Right lung (tissue), 2 donors: ENCODE measurements around the gene CCR5AS.
"Not testable (repeated sequence)": the region's sequence is repeated elsewhere in the genome, so short reads cannot be mapped to it uniquely, and the experiment has no call there.

Experiments
- DNase-seq, 2 donors: peaks; one replicate each; pipeline ENCODE4 v3.0.0-alpha.2; 2013

CCR5AS gene

DNA sequence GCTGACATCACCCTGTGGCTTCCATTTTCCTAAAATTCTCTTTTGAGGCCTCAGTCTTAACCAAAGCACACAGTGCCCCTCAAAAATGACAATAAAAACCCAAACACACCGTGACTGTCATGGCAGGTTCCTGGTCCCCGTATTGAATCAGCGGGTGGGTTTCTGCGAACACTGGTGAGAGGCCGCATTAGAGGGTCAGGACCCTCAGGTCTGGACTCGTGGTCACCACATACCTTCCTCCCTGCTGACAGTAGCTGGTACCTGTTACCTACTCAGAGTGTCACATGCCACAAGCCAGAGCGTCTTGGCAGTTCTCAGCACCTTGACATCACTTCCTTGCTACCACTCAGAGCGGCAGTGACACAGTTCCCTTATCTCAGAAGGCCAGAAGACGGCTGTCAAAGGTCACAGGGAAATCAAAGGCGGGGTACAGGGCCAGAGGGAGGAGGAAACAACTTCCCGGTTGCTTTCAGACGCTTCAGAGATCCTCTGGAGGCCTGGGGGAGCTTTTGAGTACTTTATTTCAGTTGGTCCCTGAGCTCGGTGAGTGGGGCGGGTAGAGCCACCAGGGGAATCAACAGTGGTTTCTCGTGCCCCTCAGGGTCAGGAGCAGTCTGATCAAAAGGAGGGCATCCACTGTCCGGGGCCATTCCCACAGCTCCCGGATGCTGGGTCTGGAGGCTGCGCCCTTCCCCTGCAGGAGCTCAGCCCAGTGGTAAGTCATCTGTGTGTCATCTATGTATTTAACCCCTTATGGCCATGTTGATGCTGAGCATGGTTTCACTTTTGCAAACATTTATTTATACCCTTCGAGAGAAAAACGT is at the start of gene CCR5AS, which contains the start of gene CCRL2:
CCR5AS (minus strand) TSS at position 279 of the 824 bp plus-strand sequence.
CCRL2 (plus strand) TSS at position 472 of the 824 bp plus-strand sequence. CDS start 821 bp downstream, outside the sequence.
- DNase-seq: peak in 1 of 2 donors; percentile 45

DNA sequence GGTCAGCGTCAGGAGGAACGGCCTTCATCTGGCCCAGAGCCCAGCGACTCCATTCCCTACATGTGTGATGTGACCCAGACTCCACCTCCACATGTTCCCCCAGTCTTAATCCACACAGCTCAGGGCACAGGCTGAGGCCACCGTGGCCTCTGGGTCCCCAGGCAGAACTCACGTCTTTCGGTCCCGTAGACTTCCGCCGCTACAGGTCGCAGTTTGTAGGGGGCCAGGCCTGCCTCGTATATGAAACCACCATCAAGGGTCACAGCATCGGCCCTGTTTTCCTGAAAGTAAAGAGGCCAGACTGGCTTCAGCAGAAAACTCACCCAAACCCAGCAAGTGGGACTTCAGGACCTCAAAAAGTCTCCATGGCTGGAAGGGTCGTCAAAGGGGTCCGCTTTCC is 49.3 kb upstream of the CCR5AS start:
- no peak for DNase-seq

- no peak for DNase-seq
Observed at GRCh38 chr3:46455231-46456115, 48.6 kb upstream of the CCR5AS start.

- DNase-seq: no peak
Observed at GRCh38 chr3:46454606-46455005, 47.7 kb upstream of the CCR5AS start.

DNA sequence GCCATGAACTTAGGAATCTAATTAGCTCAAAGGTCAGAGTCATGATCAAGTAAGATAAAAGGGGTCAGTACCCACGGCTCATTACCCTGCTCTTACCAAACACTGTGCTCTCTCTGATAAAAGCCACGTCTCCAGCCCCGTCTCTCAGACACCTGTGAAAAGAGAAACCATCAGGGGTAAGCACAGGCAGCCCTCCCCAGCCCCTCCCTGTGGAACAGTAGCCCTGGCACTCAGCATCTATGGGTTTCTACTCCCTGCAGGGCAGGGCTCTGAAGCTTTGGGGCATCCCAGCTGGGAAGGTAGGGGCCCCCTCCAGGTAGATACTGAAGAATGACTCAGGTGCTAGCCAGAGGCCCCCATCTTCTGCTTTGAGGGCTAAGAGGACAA is 47.3 kb upstream of the CCR5AS start:
- no peak for DNase-seq

DNA sequence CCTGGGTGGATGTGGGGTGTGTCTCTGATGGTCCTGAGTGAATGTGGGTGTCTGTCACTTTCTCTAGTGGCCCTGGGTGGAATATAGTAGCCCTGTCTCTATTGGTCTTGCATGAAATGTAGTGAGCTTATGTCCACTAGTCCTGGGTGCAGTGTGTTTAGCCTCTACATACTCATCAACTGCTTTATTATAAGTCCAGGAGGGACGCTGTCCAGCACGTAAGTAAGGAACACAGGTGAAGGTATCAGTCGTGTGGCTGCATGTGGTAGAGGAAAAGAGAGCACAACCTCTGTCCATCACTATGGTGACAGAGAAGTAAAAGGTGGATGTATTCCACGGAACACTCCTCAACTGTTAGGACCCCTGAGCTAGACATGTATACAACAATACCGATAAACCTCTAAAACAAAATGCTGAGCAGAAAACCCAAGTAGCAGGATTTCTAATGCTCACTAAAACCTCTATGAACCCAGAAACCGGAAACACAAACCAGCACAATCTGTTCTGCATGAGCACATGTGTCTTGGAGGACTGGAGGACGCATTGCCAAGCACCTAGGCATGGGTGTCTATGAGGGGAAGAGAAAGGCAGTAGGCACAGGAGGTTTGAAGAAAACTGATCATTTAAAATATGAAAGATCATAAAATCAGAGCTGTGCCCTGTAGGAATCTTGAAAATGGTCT is 46.8 kb upstream of the CCR5AS start:
- no peak for DNase-seq

DNA sequence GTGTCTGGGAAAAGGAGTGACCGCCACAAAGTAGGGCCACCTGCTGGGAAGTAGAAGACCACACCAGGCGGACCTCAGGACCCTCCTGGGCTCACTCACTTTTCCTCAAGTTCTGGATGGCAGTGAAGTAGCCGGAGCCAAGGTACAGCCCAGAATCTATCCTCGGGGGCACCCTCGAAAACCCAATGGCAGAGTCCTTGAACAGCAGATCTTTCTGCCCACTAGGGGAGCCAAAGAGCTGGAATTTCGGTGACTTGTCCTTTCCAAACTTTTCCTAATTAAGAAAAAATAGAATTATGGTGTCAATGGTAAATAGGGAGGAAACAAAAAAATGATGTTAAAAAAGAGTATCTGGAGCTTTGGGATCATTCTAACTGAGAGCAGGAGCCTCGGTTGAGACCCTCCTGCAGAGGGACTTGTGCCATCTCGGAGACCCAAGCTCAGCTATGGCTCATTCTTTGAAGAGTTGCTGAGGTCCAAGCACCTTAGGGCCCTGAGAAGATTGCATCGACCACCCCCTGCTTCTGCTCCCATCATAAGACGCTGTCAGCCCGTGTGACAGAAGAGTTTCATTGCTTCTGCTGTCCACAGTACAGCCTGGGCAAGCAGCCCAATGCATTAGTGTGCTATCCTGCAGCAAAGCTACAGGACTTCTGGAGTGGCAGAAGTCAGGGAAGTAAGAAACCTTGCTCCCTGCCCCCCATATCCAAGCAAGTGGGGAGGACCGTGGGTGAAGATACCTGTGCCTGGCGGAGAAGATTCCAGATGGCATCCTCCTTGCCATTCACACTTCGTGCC is 43.1 kb upstream of the CCR5AS start:
- no peak for DNase-seq

DNA sequence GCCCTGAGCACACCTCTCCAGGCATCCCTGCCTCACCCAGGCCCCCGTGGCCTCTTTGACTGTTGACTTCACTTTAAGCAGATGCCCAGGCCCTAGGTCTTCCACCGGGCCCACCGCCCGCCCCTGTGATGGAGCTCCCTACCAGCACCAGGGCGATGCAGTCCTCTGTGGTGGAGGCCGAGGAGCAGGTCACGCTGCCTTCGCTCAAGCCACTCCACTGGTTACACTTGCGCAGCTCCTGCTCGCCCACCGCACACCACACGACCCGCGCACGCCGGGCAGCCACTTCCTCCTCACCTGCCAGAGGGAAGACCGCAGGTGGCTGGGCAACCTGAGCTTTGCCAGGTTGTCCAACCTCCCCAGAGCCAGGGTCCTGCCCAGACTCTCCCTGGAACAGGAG is 41.9 kb upstream of the CCR5AS start:
- DNase-seq: no peak

GRCh38 chr3:46447228-46447985 is 40.5 kb upstream of the CCR5AS start:
- no peak for DNase-seq

GRCh38 chr3:46442576-46443530 is 36.0 kb upstream of the CCR5AS start:
- no peak for DNase-seq

GRCh38 chr3:46440531-46441294 is 33.8 kb upstream of the CCR5AS start:
- DNase-seq: no peak

DNA sequence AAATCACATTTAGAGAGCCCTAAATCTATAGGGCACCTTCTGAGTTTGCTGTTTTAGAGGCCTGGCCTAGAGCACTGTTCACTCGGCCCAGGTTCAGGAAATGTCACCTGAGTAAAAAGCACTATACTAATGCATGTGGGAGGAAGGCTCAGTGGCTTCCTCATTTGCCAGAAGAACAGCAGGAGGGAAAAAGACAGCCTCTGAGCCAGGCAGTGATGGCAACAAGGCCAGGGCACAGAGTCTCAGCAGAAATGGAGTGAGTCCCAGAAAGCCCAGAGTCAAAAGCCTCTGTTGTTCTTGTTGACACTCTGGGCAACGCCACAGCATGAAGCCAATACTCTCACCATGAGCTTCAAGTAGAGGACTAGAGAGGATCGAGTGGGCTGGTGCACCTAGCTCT is 32.0 kb upstream of the CCR5AS start:
- DNase-seq: no peak

- DNase-seq: no peak
Observed at GRCh38 chr3:46435081-46435726, 28.3 kb upstream of the CCR5AS start.

- DNase-seq: no peak
Observed at GRCh38 chr3:46433841-46434240, 27.0 kb upstream of the CCR5AS start.

DNA sequence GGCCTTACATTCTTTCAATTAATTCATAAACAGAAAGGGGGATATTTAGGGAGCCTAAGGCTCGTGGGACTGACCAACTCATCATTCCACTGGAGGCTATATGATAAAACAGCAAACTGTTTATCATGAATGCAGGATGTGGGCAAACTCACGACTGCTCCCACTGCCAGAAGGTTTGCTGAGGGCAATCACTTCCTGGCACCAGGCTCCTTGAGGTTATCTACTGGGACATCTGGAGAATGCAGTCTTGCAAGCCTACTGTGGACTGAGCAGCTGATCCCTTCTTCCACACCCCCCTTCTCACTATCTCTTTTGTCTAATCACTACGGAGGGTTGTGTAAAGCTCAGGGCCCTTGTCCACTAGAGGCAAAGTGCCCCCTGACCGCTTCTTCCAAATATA is 26.3 kb upstream of the CCR5AS start:
- DNase-seq: not testable (repeated sequence)

- not testable (repeated sequence) for DNase-seq
Observed at GRCh38 chr3:46431905-46432304, 25.0 kb upstream of the CCR5AS start.

- not testable (repeated sequence) for DNase-seq
Observed at GRCh38 chr3:46430879-46431278, 24.0 kb upstream of the CCR5AS start.

DNA sequence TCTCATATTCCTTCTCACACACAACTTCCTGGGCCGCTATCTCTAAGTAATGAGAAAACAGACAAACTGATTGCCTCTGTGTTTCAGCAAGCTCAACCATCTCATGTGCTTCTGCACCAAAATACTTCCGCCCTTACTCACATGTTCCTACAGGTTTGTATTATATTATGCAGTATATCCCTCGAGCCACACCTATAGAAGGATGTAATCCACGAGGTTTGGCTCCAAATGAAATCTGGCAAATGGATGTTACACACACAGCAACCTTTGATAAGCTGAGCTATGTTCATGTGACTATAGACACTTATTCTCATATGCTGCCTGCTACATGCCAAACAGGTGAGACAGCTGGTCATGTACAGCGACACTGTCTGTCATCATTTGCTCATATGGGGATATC is 22.8 kb upstream of the CCR5AS start:
- no peak for DNase-seq
